ENCODE results near the gene DGKB. TPM values are rescaled to one million over a fixed set of nuclear protein-coding genes. Genes with fewer than 3 reads are reported as not detected.

Gene DGKB
- total and polyA plus RNA-seq, 2 of the 8 experiments (the other 6 are each of a cell fraction or from before 2014, with no cell fraction given): 1.9 to 2.6 TPM

DNA sequence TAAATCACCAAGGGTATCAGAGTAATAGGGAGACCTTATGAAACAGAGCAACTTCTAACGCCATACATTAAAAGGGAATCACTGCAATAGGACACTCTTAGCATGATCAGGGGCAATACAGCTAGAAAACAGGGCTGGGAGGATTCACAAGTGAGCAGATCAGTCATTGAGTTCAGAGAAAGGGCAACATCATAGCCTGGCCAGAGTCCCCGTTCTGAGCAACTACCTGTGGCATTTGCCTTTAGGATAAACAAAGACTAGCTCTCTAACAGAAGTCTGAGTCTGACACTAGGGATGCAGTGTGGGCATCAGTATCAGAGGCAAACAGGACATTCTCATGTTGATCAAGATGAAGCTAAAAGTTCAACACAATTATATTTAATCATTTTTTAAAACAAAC is 297.9 kb downstream of the DGKB start:
- DNase-seq (ENCODE audit: low read depth in 1 of 2, low spot score in 2 of 2): no peak
- no peaks in the 10 kb centered on the region for H3K36me3 ChIP-seq (ENCODE audit: control insufficient read depth in 2 of 4, insufficient read depth in 4 of 4, low read length in 3 of 4)
- no peaks in the 10 kb centered on the region for H3K27me3 ChIP-seq (replicated peaks in 1 of 4; ENCODE audit: control insufficient read depth in 3 of 4, extremely low read depth in 1 of 4, insufficient read depth in 3 of 4, low read length in 3 of 4)
- H3K27ac ChIP-seq (ENCODE audit: low read depth, low read length): no peak overlapping the region
- H3K79me2 ChIP-seq (ENCODE audit: control insufficient read depth in 1 of 2, insufficient read depth in 2 of 2, low read length in 2 of 2): no peaks in the 10 kb centered on the region
- no peak overlapping the region for H3K9ac ChIP-seq (replicated peaks in 1 of 4; ENCODE audit: extremely low read depth in 1 of 4, low read depth in 3 of 4, low read length in 3 of 4)
- H2BK20ac ChIP-seq (ENCODE audit: low read length): no peak overlapping the region
- TF ChIP-seq CHD1 (IDR thresholded peaks at IDR 0.05; ENCODE audit: low read depth, low read length) (no peak), YY1 (IDR thresholded peaks at IDR 0.05; ENCODE audit: low read depth, low read length) (no peak), SP1 (IDR thresholded peaks at IDR 0.05; ENCODE audit: low read depth, low read length) (no peak), RFX5 (IDR thresholded peaks at IDR 0.05; ENCODE audit: borderline replicate concordance, low read depth, low read length) (no peak), POLR2AphosphoS5 (IDR thresholded peaks at IDR 0.05; ENCODE audit: low read depth, low read length) (no peak)
- H3K56ac ChIP-seq (replicated peaks; ENCODE audit: insufficient read length, low read depth, low read length): no peak overlapping the region
- FAIRE-seq: no peak
- no peaks in the 10 kb centered on the region for H3K9me3 ChIP-seq (ENCODE audit: insufficient read depth in 2 of 2, low read depth in 1 of 2, low read length in 1 of 2)
- ChIA-PET CTCF (ENCODE audit: partially characterized antibody) (no interaction called here), POLR2A (ENCODE audit: partially characterized antibody) (no interaction called here)
- H2BK5ac ChIP-seq (ENCODE audit: low read depth, low read length): no peak overlapping the region
- H2BK15ac ChIP-seq (ENCODE audit: low read length): no peak overlapping the region
- H2BK12ac ChIP-seq (ENCODE audit: low read depth, low read length): no peak overlapping the region
- H3K79me1 ChIP-seq (ENCODE audit: low read depth, low read length): no peaks in the 10 kb centered on the region
- no peak overlapping the region for H4K91ac ChIP-seq (replicated peaks; ENCODE audit: insufficient read length, low read length)
- no peaks in the 10 kb centered on the region for H3K4me1 ChIP-seq (replicated peaks in 1 of 4; ENCODE audit: control insufficient read depth in 3 of 4, insufficient read depth in 4 of 4, low read length in 3 of 4)
- no peak overlapping the region for H2AFZ ChIP-seq (ENCODE audit: low read length)
- no peaks in the 10 kb centered on the region for H3K23me2 ChIP-seq (ENCODE audit: low read depth, low read length)
- 84% methylated on average over 2 of the region's 2 CpGs; no CpG with 5 or more reads in 1 of the 2 experiments for WGBS, 2 experiments (ENCODE audit: extremely low coverage in 1 of 2, insufficient coverage in 1 of 2, insufficient read length in 1 of 2, insufficient replicate concordance in 2 of 2, low coverage in 1 of 2, low lambda C conversion rate in 2 of 2, missing lambda C conversion rate in 1 of 2)
- no peak overlapping the region for H2BK120ac ChIP-seq (replicated peaks; ENCODE audit: low read depth, low read length)
- no peak overlapping the region for H2AK5ac ChIP-seq (ENCODE audit: low read depth, low read length)
- H4K8ac ChIP-seq (ENCODE audit: extremely low read depth, insufficient read depth, low read length): no peak overlapping the region
- no peak overlapping the region for H3K23ac ChIP-seq (ENCODE audit: insufficient read length)
- H3K18ac ChIP-seq (ENCODE audit: extremely low read depth, low read length): no peak overlapping the region
- no peak overlapping the region for H3K4me3 ChIP-seq (ENCODE audit: extremely low read depth in 1 of 4, insufficient read depth in 2 of 4, low read depth in 3 of 4, low read length in 4 of 4)
- no peaks in the 10 kb centered on the region for H4K20me1 ChIP-seq (replicated peaks in 1 of 2; ENCODE audit: control insufficient read depth in 1 of 2, insufficient read depth in 2 of 2, low read length in 2 of 2)
- H3K14ac ChIP-seq (ENCODE audit: insufficient read length): no peak overlapping the region
- H4K5ac ChIP-seq (ENCODE audit: insufficient read length, low read depth, low read length): no peak overlapping the region
- no peak overlapping the region for H3K4me2 ChIP-seq (ENCODE audit: insufficient read depth in 1 of 2, low read depth in 2 of 2, low read length in 2 of 2)
- no peak overlapping the region for H3K4ac ChIP-seq (replicated peaks; ENCODE audit: insufficient read length, low read depth, low read length)

Measured in H1 (cell line).